Uterus (tissue), 2 donors: ENCODE results near the gene SMAD2.

Experiments
- CTCF ChIP-seq, 4 experiments: fragments of 200-600 bp in 2 of 4; fragments of 450-650 bp in 2 of 4; sonication (generic) in 2 of 4; IDR thresholded peaks; one replicate each; pipeline ENCODE4 v1.5.1; 2016 to 2019; ENCODE audit warnings: antibody characterized with exemption in 4 of 4, mild to moderate bottlenecking in 2 of 4, moderate library complexity in 1 of 4
- POLR2A ChIP-seq, 2 donors: fragments of 450-650 bp; IDR thresholded peaks; one replicate each; pipeline ENCODE4 v1.6.1; 2016; ENCODE audit warnings: antibody characterized with exemption in 2 of 2, mild to moderate bottlenecking in 1 of 2, moderate library complexity in 1 of 2

GRCh38 chr18:47950511-47950910 is 20.1 kb upstream of the SMAD2 start:
- TF ChIP-seq CTCF (IDR thresholded peaks at IDR 0.05) = no peak
- no peak for TF ChIP-seq POLR2A (IDR thresholded peaks at IDR 0.05)
